WTC11 (cell line): ENCODE measurements around the gene AIG1. TPM values are rescaled to one million over a fixed set of nuclear protein-coding genes. Genes with fewer than 3 reads are reported as not detected.
A peak's percentile ranks its signal among the peaks of the same experiment; 100 is the strongest.

Experiments
- ATAC-seq: fragments of 200-7000 bp; cut with Tn5 transposase; 2 replicates; pipeline ENCODE4 v1.10.0; 2021; ENCODE audit warnings: mild to moderate bottlenecking, moderate library complexity
- CTCF ChIA-PET: fragments of 300-600 bp; sonication (Branson Sonifier 250); formaldehyde crosslinking; loops from one replicate; lab custom pipeline; 2021; ENCODE audit warnings: antibody characterized with exemption; lab: Charles Lee
- POLR2A ChIA-PET: fragments of 350-600 bp; sonication (Branson Sonifier 250); formaldehyde crosslinking; loops from one replicate; lab custom pipeline; 2021; ENCODE audit warnings: antibody characterized with exemption; lab: Charles Lee
- DNase-seq: peaks from one replicate; pipeline ENCODE4 v3.0.0; 2021; ENCODE audit warnings: low spot score
- H3K27ac Mint-ChIP-seq: 2 replicates; pipeline ENCODE4 v1.8.0; 2021; ENCODE audit warnings: mixed read lengths
- H3K27me3 Mint-ChIP-seq: 2 replicates; pipeline ENCODE4 v1.8.0; 2021; ENCODE audit warnings: low read depth, mild to moderate bottlenecking, moderate library complexity, mixed read lengths
- H3K36me3 Mint-ChIP-seq: 2 replicates; pipeline ENCODE4 v1.8.0; 2021; ENCODE audit warnings: mixed read lengths
- H3K4me1 Mint-ChIP-seq: 2 replicates; pipeline ENCODE4 v1.8.0; 2022; ENCODE audit warnings: mixed read lengths
- H3K4me3 Mint-ChIP-seq: 2 replicates; pipeline ENCODE4 v1.8.0; 2021; ENCODE audit warnings: mild to moderate bottlenecking, moderate library complexity, mixed read lengths
- H3K9me3 Mint-ChIP-seq: 2 replicates; pipeline ENCODE4 v1.8.0; 2021; ENCODE audit warnings: mixed read lengths
- AR ChIP-seq: fragments of 250-450 bp; sonication (Bioruptor Pico); IDR thresholded peaks from 2 replicates; pipeline ENCODE4 v1.9.0; 2021; ENCODE audit warnings: mild to moderate bottlenecking
- ATF3 ChIP-seq: sonication (generic); formaldehyde crosslinking; conservative IDR thresholded peaks from 2 replicates; pipeline ENCODE4 v1.8.1; 2022; ENCODE audit warnings: mild to moderate bottlenecking, missing genetic modification reagents
- EMX1 ChIP-seq: fragments of 250-450 bp; sonication (Bioruptor Pico); IDR thresholded peaks from 2 replicates; pipeline ENCODE4 v1.8.0; 2021; ENCODE audit warnings: mild to moderate bottlenecking
- ETV6 ChIP-seq: sonication (generic); formaldehyde crosslinking; IDR thresholded peaks from 2 replicates; pipeline ENCODE4 v1.8.1; 2022; ENCODE audit warnings: mild to moderate bottlenecking, missing genetic modification reagents
- FOXK1 ChIP-seq: sonication (generic); formaldehyde crosslinking; IDR thresholded peaks from 2 replicates; pipeline ENCODE4 v1.8.0; 2022; ENCODE audit warnings: mild to moderate bottlenecking, moderate library complexity, missing genetic modification reagents
- GABPB1 ChIP-seq: sonication (generic); formaldehyde crosslinking; IDR thresholded peaks from 2 replicates; pipeline ENCODE4 v1.8.1; 2023; ENCODE audit warnings: mild to moderate bottlenecking, missing genetic modification reagents
- GRHL2 ChIP-seq: fragments of 250-450 bp; sonication (Bioruptor Pico); IDR thresholded peaks from 2 replicates; pipeline ENCODE4 v1.8.0; 2022; ENCODE audit warnings: mild to moderate bottlenecking, moderate library complexity; ENCODE audit not compliant: insufficient replicate concordance, severe bottlenecking
- GTF2I ChIP-seq: fragments of 250-450 bp; sonication (Bioruptor Pico); conservative IDR thresholded peaks from 2 replicates; pipeline ENCODE4 v1.4.0; 2021; ENCODE audit warnings: mild to moderate bottlenecking
- MXD4 ChIP-seq: fragments of 250-450 bp; sonication (Bioruptor Pico); IDR thresholded peaks from 2 replicates; pipeline ENCODE4 v1.8.0; 2021; ENCODE audit warnings: mild to moderate bottlenecking, moderate library complexity, borderline replicate concordance
- OVOL2 ChIP-seq: fragments of 250-450 bp; sonication (Bioruptor Pico); IDR thresholded peaks from 2 replicates; pipeline ENCODE4 v1.9.0; 2021; ENCODE audit warnings: mild to moderate bottlenecking, borderline replicate concordance
- RORB ChIP-seq: fragments of 250-450 bp; sonication (Bioruptor Pico); IDR thresholded peaks from 2 replicates; pipeline ENCODE4 v1.9.0; 2021; ENCODE audit warnings: mild to moderate bottlenecking
- TEAD1 ChIP-seq: sonication (generic); formaldehyde crosslinking; IDR thresholded peaks from 2 replicates; pipeline ENCODE4 v1.8.0; 2022; ENCODE audit warnings: mild to moderate bottlenecking, missing genetic modification reagents
- TP53 ChIP-seq: sonication (generic); formaldehyde crosslinking; IDR thresholded peaks from 2 replicates; pipeline ENCODE4 v1.8.1; 2023; ENCODE audit warnings: mild to moderate bottlenecking, missing genetic modification reagents
- ZBTB21 ChIP-seq: sonication (generic); formaldehyde crosslinking; IDR thresholded peaks from 2 replicates; pipeline ENCODE4 v1.8.1; 2023; ENCODE audit warnings: mild to moderate bottlenecking, missing genetic modification reagents, borderline replicate concordance
- ZNF263 ChIP-seq: sonication (generic); formaldehyde crosslinking; IDR thresholded peaks from 2 replicates; pipeline ENCODE4 v1.8.1; 2022; ENCODE audit warnings: low read depth, mild to moderate bottlenecking, moderate library complexity, missing genetic modification reagents
- total RNA-seq: library from RNA; stranded (reverse); gene quantifications from 3 replicates; pipeline ENCODE4 v1.2.3, GENCODE V29; 2021
- TF ChIP-seq, protein P1 (sequence below): sonication (generic); formaldehyde crosslinking; IDR thresholded peaks from 2 replicates; pipeline ENCODE4 v1.8.1; 2022; ENCODE audit warnings: mild to moderate bottlenecking, moderate library complexity, missing genetic modification reagents
- TF ChIP-seq, protein P2 (sequence below): fragments of 250-450 bp; sonication (Bioruptor Pico); IDR thresholded peaks from 2 replicates; pipeline ENCODE4 v2.1.2; 2022; ENCODE audit warnings: mild to moderate bottlenecking, moderate library complexity

AIG1 gene
- total RNA-seq, 1 experiment from 2014 or later, result 38.8 TPM

- Mint-ChIP-seq H3K9me3 (0 out of 2 replicates have a peak, but pooled peaks cover 5% of the 10 kb centered on the region), H3K4me3 (no peak overlapping the region), H3K4me1 (peaks cover 26% of the 10 kb centered on the region)
- TF ChIP-seq TEAD1 (CRISPR knock-in tag) (no peak), GRHL2 (CRISPR knock-in tag) (no peak)
- TF ChIP-seq, all 79 proteins: peak for 0
- ATAC-seq (no peak), DNase-seq (no peak)
- ChIA-PET CTCF (no interaction called here), POLR2A (no interaction called here)
- H3K36me3 Mint-ChIP-seq, result peaks cover 8% of the 10 kb centered on the region
- H3K27me3 Mint-ChIP-seq, result no peaks in the 10 kb centered on the region
- H3K27ac Mint-ChIP-seq, result no peak overlapping the region
These were observed 223.4 kb downstream of the AIG1 start for GRCh38 chr6:143283887-143284645.

DNA sequence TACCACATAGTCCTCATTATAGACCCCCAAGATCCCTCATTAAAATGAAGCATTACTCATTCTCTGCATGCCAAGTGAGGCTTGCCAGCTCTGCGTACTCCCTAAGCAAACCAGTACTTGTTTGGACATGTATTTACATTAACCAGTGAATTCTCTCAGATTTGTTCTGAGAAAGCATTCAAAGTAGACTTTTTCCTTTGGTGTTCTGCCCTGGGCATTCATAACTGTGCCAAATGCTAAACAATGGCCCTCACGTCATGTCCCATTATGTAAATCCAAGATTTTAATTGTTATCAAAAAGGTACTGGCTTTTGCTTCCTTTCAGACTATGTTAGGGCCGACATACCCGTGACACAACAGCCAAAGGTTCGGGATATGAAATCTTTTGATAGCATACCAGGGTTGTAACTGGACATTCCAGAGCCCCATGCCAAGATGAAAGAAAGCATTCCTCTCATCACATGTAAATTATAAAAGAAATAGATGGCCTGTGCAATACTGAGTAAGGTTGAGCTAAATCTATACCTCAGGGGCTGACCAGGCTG lies 225.6 kb downstream of the AIG1 start:
- Mint-ChIP-seq H3K4me1 (peaks cover 45% of the 10 kb centered on the region), H3K27ac (no peak overlapping the region), H3K27me3 (no peaks in the 10 kb centered on the region), H3K4me3 (no peak overlapping the region), H3K36me3 (peaks cover 19% of the 10 kb centered on the region), H3K9me3 (peaks cover 18% of the 10 kb centered on the region; the same call in 1 of the 2 replicates)
- no peak for ATAC-seq
- CTCF ChIA-PET, result no interaction called here
- no peak for TF ChIP-seq TP53
- DNase-seq, result no peak
- POLR2A ChIA-PET, result no interaction called here

GRCh38 chr6:143288923-143289322 lies 228.2 kb downstream of the AIG1 start:
- Mint-ChIP-seq H3K27ac (peak overlapping the region; percentile 91), H3K4me3 (no peak overlapping the region), H3K36me3 (peaks cover 19% of the 10 kb centered on the region), H3K9me3 (peaks cover 18% of the 10 kb centered on the region; the same call in 1 of the 2 replicates), H3K4me1 (peaks cover 45% of the 10 kb centered on the region), H3K27me3 (no peaks in the 10 kb centered on the region)
- ChIA-PET POLR2A (no interaction called here), CTCF (no interaction called here)
- no peak for TF ChIP-seq ZNF263 (CRISPR knock-in tag)
- TF ChIP-seq, protein P1, sequence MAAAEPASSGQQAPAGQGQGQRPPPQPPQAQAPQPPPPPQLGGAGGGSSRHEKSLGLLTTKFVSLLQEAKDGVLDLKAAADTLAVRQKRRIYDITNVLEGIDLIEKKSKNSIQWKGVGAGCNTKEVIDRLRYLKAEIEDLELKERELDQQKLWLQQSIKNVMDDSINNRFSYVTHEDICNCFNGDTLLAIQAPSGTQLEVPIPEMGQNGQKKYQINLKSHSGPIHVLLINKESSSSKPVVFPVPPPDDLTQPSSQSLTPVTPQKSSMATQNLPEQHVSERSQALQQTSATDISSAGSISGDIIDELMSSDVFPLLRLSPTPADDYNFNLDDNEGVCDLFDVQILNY (CRISPR knock-in tag), result no peak
- TF ChIP-seq FOXK1 (CRISPR knock-in tag), result no peak
- TF ChIP-seq TP53, result no peak
- no peak for TF ChIP-seq ATF3
- no peak for TF ChIP-seq ETV6 (CRISPR knock-in tag)
- TF ChIP-seq EMX1 (CRISPR knock-in tag), result no peak
- no peak for TF ChIP-seq OVOL2 (CRISPR knock-in tag)
- no peak for TF ChIP-seq GABPB1
- no peak for TF ChIP-seq GTF2I
- TF ChIP-seq ZBTB21, result no peak
- no peak for TF ChIP-seq AR (CRISPR knock-in tag)
- TF ChIP-seq MXD4 (CRISPR knock-in tag), result no peak
- TF ChIP-seq, protein P2, sequence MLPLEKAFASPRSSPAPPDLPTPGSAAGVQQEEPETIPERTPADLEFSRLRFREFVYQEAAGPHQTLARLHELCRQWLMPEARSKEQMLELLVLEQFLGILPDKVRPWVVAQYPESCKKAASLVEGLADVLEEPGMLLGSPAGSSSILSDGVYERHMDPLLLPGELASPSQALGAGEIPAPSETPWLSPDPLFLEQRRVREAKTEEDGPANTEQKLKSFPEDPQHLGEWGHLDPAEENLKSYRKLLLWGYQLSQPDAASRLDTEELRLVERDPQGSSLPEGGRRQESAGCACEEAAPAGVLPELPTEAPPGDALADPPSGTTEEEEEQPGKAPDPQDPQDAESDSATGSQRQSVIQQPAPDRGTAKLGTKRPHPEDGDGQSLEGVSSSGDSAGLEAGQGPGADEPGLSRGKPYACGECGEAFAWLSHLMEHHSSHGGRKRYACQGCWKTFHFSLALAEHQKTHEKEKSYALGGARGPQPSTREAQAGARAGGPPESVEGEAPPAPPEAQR (CRISPR knock-in tag), result no peak
- TF ChIP-seq RORB (CRISPR knock-in tag), result no peak
- DNase-seq, result no peak
- peak; percentile 89 for ATAC-seq
